ENCODE measurements around the gene DERL3.
A peak's percentile ranks its signal among the peaks of the same experiment; 100 is the strongest.

DERL3 gene

GRCh38 chr22:23801238-23801821 is 37.5 kb downstream of the DERL3 start:
- no peak for DNase-seq

GRCh38 chr22:23800297-23801237 is 38.2 kb downstream of the DERL3 start:
- no peak for DNase-seq

GRCh38 chr22:23796461-23796860 is 42.3 kb downstream of the DERL3 start:
- no peak for DNase-seq

GRCh38 chr22:23793326-23793725 is 45.5 kb downstream of the DERL3 start:
- DNase-seq = no peak

- no peak for DNase-seq
These were observed 46.8 kb downstream of the DERL3 start for GRCh38 chr22:23791738-23792645.

GRCh38 chr22:23790819-23791737 is 47.7 kb downstream of the DERL3 start:
- no peak for DNase-seq

- peak; percentile 8 for DNase-seq
These were observed 49.2 kb downstream of the DERL3 start for GRCh38 chr22:23789638-23790037.

- peak; percentile 9 for DNase-seq
These were observed 49.7 kb downstream of the DERL3 start for GRCh38 chr22:23789121-23789520.

GRCh38 chr22:23787910-23788309 is 50.9 kb downstream of the DERL3 start:
- no peak for DNase-seq

GRCh38 chr22:23787600-23787896 is 51.3 kb downstream of the DERL3 start:
- no peak for DNase-seq

- DNase-seq = peak; percentile 73
These were observed 51.8 kb downstream of the DERL3 start, which contains the start of gene SMARCB1 for GRCh38 chr22:23786752-23787599. Gene SMARCB1, plus strand, starts transcription at chr22:23786966. Its CDS starts 204 bp downstream, at chr22:23787170.

- no peak for DNase-seq
These were observed 52.5 kb downstream of the DERL3 start for GRCh38 chr22:23786261-23786710.

Measured in NCI-H146 (cell line).